ENCODE data around the gene MYRIP.

DNA sequence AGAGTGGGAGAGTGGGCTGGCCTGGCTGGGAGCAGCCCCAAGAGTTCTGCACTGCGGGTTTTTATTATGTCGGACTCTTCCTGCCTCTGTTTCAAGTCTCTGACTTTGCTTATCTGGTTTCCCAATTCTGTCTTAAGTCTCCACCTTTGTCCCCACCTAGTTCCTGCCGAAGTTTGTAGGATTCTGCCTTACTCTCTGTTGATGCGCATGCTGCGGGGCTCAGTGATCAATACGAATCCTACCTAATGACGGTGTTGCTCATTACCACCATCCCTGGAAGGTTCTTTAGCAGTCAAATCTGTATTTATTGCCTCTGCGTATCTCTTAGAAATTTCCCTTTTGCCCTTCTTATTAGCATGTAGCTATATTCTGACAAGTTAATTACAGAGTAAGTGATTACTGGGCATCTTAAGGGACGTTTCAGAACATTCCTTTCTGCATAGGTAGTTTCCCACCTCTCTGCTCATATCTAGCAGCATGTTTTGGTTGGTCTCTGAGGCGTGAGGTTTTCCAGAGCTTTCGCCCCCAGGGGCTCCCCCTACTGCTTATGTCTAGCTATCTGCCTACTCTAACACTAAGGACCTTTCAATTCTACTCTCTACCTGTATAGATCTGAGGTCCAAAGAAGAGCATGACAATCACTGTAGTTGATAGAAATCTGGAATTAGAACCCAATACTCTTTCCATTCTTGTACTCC, 264.1 kb downstream of the MYRIP start:
- TF ChIP-seq SUZ12 (IDR thresholded peaks at IDR 0.05; ENCODE audit: extremely low read depth, insufficient read depth, insufficient read length) = no peak
- no peak for TF ChIP-seq YY1 (IDR thresholded peaks at IDR 0.05; ENCODE audit: insufficient read depth, insufficient read length)
- no peak for TF ChIP-seq ZNF274 (IDR thresholded peaks at IDR 0.05; ENCODE audit: low read depth, low read length)
